Ishikawa (cell line): Measurements from ENCODE around the gene GNAT1.

Experiments used
- CEBPB ChIP-seq: IDR thresholded peaks from 2 replicates; pipeline ENCODE4 v1.6.1; 2012
- EP300 ChIP-seq: IDR thresholded peaks from 2 replicates; pipeline ENCODE4 v1.6.1; 2012; ENCODE audit warnings: borderline replicate concordance
- FOXM1 ChIP-seq: IDR thresholded peaks from 2 replicates; pipeline ENCODE4 v1.6.1; 2012; ENCODE audit warnings: low read depth, borderline replicate concordance
- RAD21 ChIP-seq: IDR thresholded peaks from 2 replicates; pipeline ENCODE4 v1.6.1; 2012; ENCODE audit warnings: low read depth
- TAF1 ChIP-seq: IDR thresholded peaks from 2 replicates; pipeline ENCODE4 v1.6.1; 2012; ENCODE audit warnings: low read depth, mild to moderate bottlenecking
- TEAD4 ChIP-seq: IDR thresholded peaks from 2 replicates; pipeline ENCODE4 v1.6.1; 2012
- YY1 ChIP-seq: IDR thresholded peaks from 2 replicates; pipeline ENCODE4 v1.6.1; 2012; ENCODE audit warnings: low read depth
- TF ChIP-seq, protein P1 (sequence below): IDR thresholded peaks from 2 replicates; pipeline ENCODE4 v1.6.1; 2012; ENCODE audit warnings: low read depth, mild to moderate bottlenecking
- TF ChIP-seq, protein P2 (sequence below): IDR thresholded peaks from 2 replicates; pipeline ENCODE4 v1.6.1; 2012

DNA sequence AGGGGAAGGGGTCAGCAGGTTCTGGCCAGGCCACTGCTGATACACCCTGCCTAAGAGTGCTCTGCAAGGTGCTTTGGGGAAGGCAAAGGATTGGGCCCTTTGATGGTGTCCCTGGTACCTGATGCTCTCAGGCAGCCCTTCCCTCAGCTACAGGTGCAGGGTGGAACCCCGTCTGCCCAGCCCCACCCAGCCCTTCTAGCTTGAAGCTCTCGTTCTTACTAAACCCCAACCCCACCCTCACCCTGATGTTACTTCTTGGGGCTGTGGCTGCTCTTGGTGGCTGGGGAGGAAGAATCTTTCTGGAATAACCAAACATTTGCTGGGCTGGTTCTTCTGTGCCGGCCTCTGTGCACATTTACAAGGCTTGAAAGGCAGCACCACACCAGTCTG is 51.0 kb downstream of the GNAT1 start:
- TF ChIP-seq CEBPB, result no peak
- TF ChIP-seq, protein P1, sequence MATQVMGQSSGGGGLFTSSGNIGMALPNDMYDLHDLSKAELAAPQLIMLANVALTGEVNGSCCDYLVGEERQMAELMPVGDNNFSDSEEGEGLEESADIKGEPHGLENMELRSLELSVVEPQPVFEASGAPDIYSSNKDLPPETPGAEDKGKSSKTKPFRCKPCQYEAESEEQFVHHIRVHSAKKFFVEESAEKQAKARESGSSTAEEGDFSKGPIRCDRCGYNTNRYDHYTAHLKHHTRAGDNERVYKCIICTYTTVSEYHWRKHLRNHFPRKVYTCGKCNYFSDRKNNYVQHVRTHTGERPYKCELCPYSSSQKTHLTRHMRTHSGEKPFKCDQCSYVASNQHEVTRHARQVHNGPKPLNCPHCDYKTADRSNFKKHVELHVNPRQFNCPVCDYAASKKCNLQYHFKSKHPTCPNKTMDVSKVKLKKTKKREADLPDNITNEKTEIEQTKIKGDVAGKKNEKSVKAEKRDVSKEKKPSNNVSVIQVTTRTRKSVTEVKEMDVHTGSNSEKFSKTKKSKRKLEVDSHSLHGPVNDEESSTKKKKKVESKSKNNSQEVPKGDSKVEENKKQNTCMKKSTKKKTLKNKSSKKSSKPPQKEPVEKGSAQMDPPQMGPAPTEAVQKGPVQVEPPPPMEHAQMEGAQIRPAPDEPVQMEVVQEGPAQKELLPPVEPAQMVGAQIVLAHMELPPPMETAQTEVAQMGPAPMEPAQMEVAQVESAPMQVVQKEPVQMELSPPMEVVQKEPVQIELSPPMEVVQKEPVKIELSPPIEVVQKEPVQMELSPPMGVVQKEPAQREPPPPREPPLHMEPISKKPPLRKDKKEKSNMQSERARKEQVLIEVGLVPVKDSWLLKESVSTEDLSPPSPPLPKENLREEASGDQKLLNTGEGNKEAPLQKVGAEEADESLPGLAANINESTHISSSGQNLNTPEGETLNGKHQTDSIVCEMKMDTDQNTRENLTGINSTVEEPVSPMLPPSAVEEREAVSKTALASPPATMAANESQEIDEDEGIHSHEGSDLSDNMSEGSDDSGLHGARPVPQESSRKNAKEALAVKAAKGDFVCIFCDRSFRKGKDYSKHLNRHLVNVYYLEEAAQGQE, result no peak
- no peak for TF ChIP-seq RAD21
- TF ChIP-seq YY1, result no peak
- TF ChIP-seq TEAD4, result no peak
- no peak for TF ChIP-seq EP300
- TF ChIP-seq, protein P2, sequence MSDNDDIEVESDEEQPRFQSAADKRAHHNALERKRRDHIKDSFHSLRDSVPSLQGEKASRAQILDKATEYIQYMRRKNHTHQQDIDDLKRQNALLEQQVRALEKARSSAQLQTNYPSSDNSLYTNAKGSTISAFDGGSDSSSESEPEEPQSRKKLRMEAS, result no peak
- no peak for TF ChIP-seq TAF1
- TF ChIP-seq FOXM1, result no peak
